Measurements from ENCODE around the gene RAD51B. TPM values are rescaled to one million over a fixed set of nuclear protein-coding genes. Genes with fewer than 3 reads are reported as not detected.

The RAD51B gene
- total RNA-seq, 1 experiment from 2014 or later, result 10.8 TPM

DNA sequence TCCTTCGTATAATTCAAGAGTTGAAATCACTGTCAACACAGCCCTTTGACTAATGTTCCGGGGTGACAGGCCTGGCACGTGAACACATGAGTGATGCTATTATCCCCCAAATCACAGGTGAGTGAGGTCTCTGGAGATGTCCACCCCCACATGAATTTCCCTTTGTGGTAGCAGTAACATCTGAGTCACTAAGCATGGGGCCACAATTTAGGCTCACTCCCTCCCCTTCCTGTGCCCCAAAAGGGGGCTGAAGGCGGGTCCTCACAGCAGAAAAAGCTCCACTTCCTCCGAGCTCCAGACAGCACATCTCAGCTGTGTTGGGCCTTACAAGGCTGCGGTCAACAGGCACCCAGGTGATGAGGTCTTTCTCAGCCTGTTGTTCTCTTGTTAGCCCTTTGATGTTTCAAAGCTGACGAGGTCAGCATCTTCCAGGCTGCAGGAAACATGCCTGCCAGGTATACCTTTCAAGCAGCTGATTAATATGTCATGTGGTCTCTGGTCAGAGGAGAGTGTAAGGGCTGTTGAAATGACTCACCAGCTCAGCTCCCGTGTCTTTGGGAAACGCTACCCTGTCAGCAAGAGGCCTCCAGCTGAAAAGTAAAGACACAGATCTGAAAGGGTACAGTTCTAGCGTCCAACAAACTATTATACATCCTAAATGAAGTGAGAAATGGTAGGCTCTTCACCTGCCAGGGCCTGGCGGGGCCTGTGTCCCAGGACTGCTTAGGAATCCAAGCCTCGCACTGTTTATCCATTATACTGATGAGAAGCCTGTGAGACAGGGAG lies 866.0 kb downstream of the RAD51B start:
- 0 out of 2 replicates have a peak, but pooled peaks cover 4% of the 10 kb centered on the region for H3K36me3 ChIP-seq (ENCODE audit: low read depth, low read length)
- H3K9me2 ChIP-seq (replicated peaks; ENCODE audit: low read length), result no peaks in the 10 kb centered on the region
- H3K9me3 ChIP-seq (ENCODE audit: low read length), result no peaks in the 10 kb centered on the region; the same call in 1 of the 2 replicates
- H4K20me1 ChIP-seq (ENCODE audit: low read length), result no peaks in the 10 kb centered on the region
- TF ChIP-seq, protein P1, sequence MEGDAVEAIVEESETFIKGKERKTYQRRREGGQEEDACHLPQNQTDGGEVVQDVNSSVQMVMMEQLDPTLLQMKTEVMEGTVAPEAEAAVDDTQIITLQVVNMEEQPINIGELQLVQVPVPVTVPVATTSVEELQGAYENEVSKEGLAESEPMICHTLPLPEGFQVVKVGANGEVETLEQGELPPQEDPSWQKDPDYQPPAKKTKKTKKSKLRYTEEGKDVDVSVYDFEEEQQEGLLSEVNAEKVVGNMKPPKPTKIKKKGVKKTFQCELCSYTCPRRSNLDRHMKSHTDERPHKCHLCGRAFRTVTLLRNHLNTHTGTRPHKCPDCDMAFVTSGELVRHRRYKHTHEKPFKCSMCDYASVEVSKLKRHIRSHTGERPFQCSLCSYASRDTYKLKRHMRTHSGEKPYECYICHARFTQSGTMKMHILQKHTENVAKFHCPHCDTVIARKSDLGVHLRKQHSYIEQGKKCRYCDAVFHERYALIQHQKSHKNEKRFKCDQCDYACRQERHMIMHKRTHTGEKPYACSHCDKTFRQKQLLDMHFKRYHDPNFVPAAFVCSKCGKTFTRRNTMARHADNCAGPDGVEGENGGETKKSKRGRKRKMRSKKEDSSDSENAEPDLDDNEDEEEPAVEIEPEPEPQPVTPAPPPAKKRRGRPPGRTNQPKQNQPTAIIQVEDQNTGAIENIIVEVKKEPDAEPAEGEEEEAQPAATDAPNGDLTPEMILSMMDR (conservative IDR thresholded peaks at IDR 0.05; ENCODE audit: low read depth, low read length), result no peak
- TF ChIP-seq EZH2 (IDR thresholded peaks at IDR 0.05; ENCODE audit: low read length, unreplicated experiment), result no peak
- TF ChIP-seq EZH2phosphoT487 (IDR thresholded peaks at IDR 0.05; ENCODE audit: borderline replicate concordance, low read length), result no peak
- H2AFZ ChIP-seq (ENCODE audit: low read length), result peak overlapping the region; percentile 48
- H3K4me1 ChIP-seq (ENCODE audit: insufficient read depth, low read length), result peaks cover 75% of the 10 kb centered on the region
- H3K4me3 ChIP-seq (ENCODE audit: low read length), result no peak overlapping the region
- peak; percentile 67 for ATAC-seq
- peaks cover 8% of the 10 kb centered on the region for H3F3A ChIP-seq (ENCODE audit: low read length, unreplicated experiment)
- BruUV-seq (replicated peaks), result TSS peak; percentile 66
- no peaks in the 10 kb centered on the region for H3K27me3 ChIP-seq (ENCODE audit: low read length)
- H3K4me2 ChIP-seq (ENCODE audit: low read length), result peak overlapping the region; percentile 48
- ChIA-PET POLR2A (ENCODE audit: unreplicated experiment) (interaction anchor here (0.5 to 0.8 kb wide), 7 partner anchors 102 to 436 kb away, joined by 3 to 16 read pairs (median 3); no protein-coding TSS in a partner anchor), CTCF (interaction anchor here (0.7 kb wide), 1 partner anchor 434 kb away, joined by 3 read pairs; no protein-coding TSS in a partner anchor)
- peak overlapping the region; percentile 96 for H3K27ac ChIP-seq (ENCODE audit: low read length)
- intact Hi-C loops (cut with micrococcal nuclease), result loop anchor here (1.0 to 2.0 kb wide), 3 partner anchors 95 to 435 kb away; no protein-coding TSS in a partner anchor
- peak overlapping the region; percentile 59 for H3K9ac ChIP-seq (ENCODE audit: low read length)
- no peaks in the 10 kb centered on the region for H3K79me2 ChIP-seq (ENCODE audit: low read length)
- peak; percentile 95 for DNase-seq

DNA sequence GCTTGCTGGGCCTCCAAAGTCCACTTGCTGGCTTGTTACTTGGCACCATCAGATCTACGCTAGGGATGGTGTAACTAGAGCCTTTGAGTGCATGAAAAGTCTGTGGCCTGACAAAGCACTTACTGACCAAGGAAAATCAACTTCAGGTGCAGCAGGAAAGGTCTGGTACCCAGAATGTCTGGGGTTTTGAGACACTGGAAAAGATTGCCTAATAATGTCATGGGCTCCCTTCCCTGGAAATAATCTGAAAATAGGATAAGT lies 866.6 kb downstream of the RAD51B start:
- 0 out of 2 replicates have a peak, but pooled peaks cover 4% of the 10 kb centered on the region for H3K36me3 ChIP-seq (ENCODE audit: low read depth, low read length)
- H4K20me1 ChIP-seq (ENCODE audit: low read length), result no peaks in the 10 kb centered on the region
- ATAC-seq, result no peak
- H2AFZ ChIP-seq (ENCODE audit: low read length), result peak overlapping the region; percentile 48
- H3K4me2 ChIP-seq (ENCODE audit: low read length), result peak overlapping the region; percentile 48
- H3K27me3 ChIP-seq (ENCODE audit: low read length), result no peaks in the 10 kb centered on the region
- H3K4me1 ChIP-seq (ENCODE audit: insufficient read depth, low read length), result peaks cover 75% of the 10 kb centered on the region
- no peak overlapping the region for H3K4me3 ChIP-seq (ENCODE audit: low read length)
- peaks cover 8% of the 10 kb centered on the region for H3F3A ChIP-seq (ENCODE audit: low read length, unreplicated experiment)
- peak overlapping the region; percentile 59 for H3K9ac ChIP-seq (ENCODE audit: low read length)
- H3K79me2 ChIP-seq (ENCODE audit: low read length), result no peaks in the 10 kb centered on the region
- ChIA-PET POLR2A (ENCODE audit: unreplicated experiment) (interaction anchor here (0.5 to 0.6 kb wide), 3 partner anchors 101 to 436 kb away, joined by 3 to 16 read pairs (median 3); no protein-coding TSS in a partner anchor), CTCF (no interaction called here)
- no peaks in the 10 kb centered on the region for H3K9me2 ChIP-seq (replicated peaks; ENCODE audit: low read length)
- no peaks in the 10 kb centered on the region; the same call in 1 of the 2 replicates for H3K9me3 ChIP-seq (ENCODE audit: low read length)
- DNase-seq, result no peak
- intact Hi-C loops (cut with micrococcal nuclease), result loop anchor here (2.0 kb wide), 1 partner anchor 273 kb away; no protein-coding TSS in a partner anchor
- no TSS peak for BruUV-seq (replicated peaks)
- H3K27ac ChIP-seq (ENCODE audit: low read length), result peak overlapping the region; percentile 96
- no peak for TF ChIP-seq EZH2 (IDR thresholded peaks at IDR 0.05; ENCODE audit: low read length, unreplicated experiment)
- TF ChIP-seq EZH2phosphoT487 (IDR thresholded peaks at IDR 0.05; ENCODE audit: borderline replicate concordance, low read length), result no peak
- TF ChIP-seq, protein P1 (conservative IDR thresholded peaks at IDR 0.05; ENCODE audit: low read depth, low read length), result no peak

All from PC-3 (cell line).